ENCODE results near the gene CHST7. TPM values are rescaled to one million over a fixed set of nuclear protein-coding genes. Genes with fewer than 3 reads are reported as not detected.

The CHST7 gene
- total and polyA plus RNA-seq, 2 of the 13 experiments (the other 11 are each of a cell fraction or from before 2014, with no cell fraction given): 2.4 to 5.2 TPM

GRCh38 chrX:46551494-46552128 lies 22.0 kb upstream of the CHST7 start:
- Histone ChIP-seq H3K27ac (ENCODE audit: extremely low read length, insufficient read depth, low read length) (no peak overlapping the region), H2AFZ (ENCODE audit: low read length) (no peak overlapping the region), H3K4me3 (replicated peaks in 1 of 3; ENCODE audit: insufficient read depth in 1 of 3, low read depth in 2 of 3, low read length in 3 of 3) (no peak overlapping the region), H3K9ac (ENCODE audit: insufficient read depth, low read depth, low read length) (no peak overlapping the region), H3K9me3 (ENCODE audit: low read length) (no peaks in the 10 kb centered on the region), H3K27me3 (ENCODE audit: control insufficient read depth in 1 of 2, insufficient read depth in 2 of 2, low read length in 2 of 2) (no peaks in the 10 kb centered on the region), H3K36me3 (replicated peaks in 1 of 2; ENCODE audit: control insufficient read depth in 1 of 2, insufficient read depth in 2 of 2, low read length in 2 of 2) (no peaks in the 10 kb centered on the region), H3K79me2 (ENCODE audit: insufficient read depth, low read length) (peaks cover 17% of the 10 kb centered on the region), H4K20me1 (ENCODE audit: insufficient read depth, low read length) (no peaks in the 10 kb centered on the region), H3K4me2 (ENCODE audit: low read depth, low read length) (no peak overlapping the region), H3K4me1 (ENCODE audit: insufficient read depth, low read length) (peaks cover 9% of the 10 kb centered on the region)
- DNase-seq (ENCODE audit: low spot score) (no peak), ATAC-seq (no peak), FAIRE-seq (no peak)
- intact Hi-C loops (cut with micrococcal nuclease; ENCODE audit: unreplicated experiment) (no loop called here), in situ Hi-C loops (cut with HindIII; ENCODE audit: extremely low pct_ligation_motif_present, low pct_unique_long_range_greater_than_20kb) (no loop called here)
- ChIA-PET POLR2A (no interaction called here), CTCF (ENCODE audit: low intra/inter-chr PET ratio, low total read pairs) (no interaction called here)
- 90% methylated on average over 5 of the region's 8 CpGs for WGBS (ENCODE audit: low lambda C conversion rate)
- BruUV-seq (replicated peaks): no TSS peak
- TF ChIP-seq AGO1 (IDR thresholded peaks at IDR 0.05; ENCODE audit: low read depth, low read length, poor library complexity, severe bottlenecking): no peak
- TF ChIP-seq TOE1 (CRISPR knock-in tag; IDR thresholded peaks at IDR 0.05): no peak
- no peak for TF ChIP-seq ZNF446 (CRISPR knock-in tag; IDR thresholded peaks at IDR 0.05)
- no peak for TF ChIP-seq ZNF552 (CRISPR knock-in tag; IDR thresholded peaks at IDR 0.05; ENCODE audit: borderline replicate concordance)
- no peak for TF ChIP-seq MIXL1 (CRISPR knock-in tag; IDR thresholded peaks at IDR 0.05)
- TF ChIP-seq NFE2 (CRISPR knock-in tag; IDR thresholded peaks at IDR 0.05): no peak
- TF ChIP-seq SP4 (CRISPR knock-in tag; IDR thresholded peaks at IDR 0.05): no peak
- no peak for TF ChIP-seq ELF3 (CRISPR knock-in tag; IDR thresholded peaks at IDR 0.05)
- TF ChIP-seq ZNF512B (CRISPR knock-in tag; IDR thresholded peaks at IDR 0.05; ENCODE audit: borderline replicate concordance): no peak
- no peak for TF ChIP-seq SIN3A (IDR thresholded peaks at IDR 0.05; ENCODE audit: borderline replicate concordance, low read depth, low read length)
- TF ChIP-seq TAF15 (IDR thresholded peaks at IDR 0.05; ENCODE audit: low read depth, low read length, poor library complexity, severe bottlenecking): no peak
- TF ChIP-seq MZF1 (CRISPR knock-in tag; IDR thresholded peaks at IDR 0.05; ENCODE audit: borderline replicate concordance): no peak
- TF ChIP-seq REPIN1 (CRISPR knock-in tag; IDR thresholded peaks at IDR 0.05; ENCODE audit: borderline replicate concordance, low read depth): no peak
- no peak for TF ChIP-seq ZNF615 (CRISPR knock-in tag; IDR thresholded peaks at IDR 0.05; ENCODE audit: borderline replicate concordance)
- TF ChIP-seq ZMAT5 (CRISPR knock-in tag; IDR thresholded peaks at IDR 0.05; ENCODE audit: borderline replicate concordance, low read depth): no peak
- no peak for TF ChIP-seq ZNF580 (CRISPR knock-in tag; IDR thresholded peaks at IDR 0.05; ENCODE audit: borderline replicate concordance, low read depth)
- no peak for TF ChIP-seq NFKB2 (CRISPR knock-in tag; IDR thresholded peaks at IDR 0.05; ENCODE audit: borderline replicate concordance)

Data from HepG2 (cell line).